ENCODE results near the gene PRKRA.

Gene PRKRA

GRCh38 chr2:178412047-178412446, 38.9 kb downstream of the PRKRA start:
- Histone ChIP-seq H2BK120ac (ENCODE audit: insufficient read depth, low read length, poor library complexity) (no peak overlapping the region), H3K9ac (ENCODE audit: low read length) (no peak overlapping the region), H3K4me3 (ENCODE audit: low read depth, low read length) (no peak overlapping the region), H3K4me2 (ENCODE audit: low read length) (no peak overlapping the region), H3K14ac (ENCODE audit: low read length) (no peak overlapping the region), H4K91ac (ENCODE audit: low read depth, low read length) (no peak overlapping the region), H2AK5ac (ENCODE audit: low read length) (no peak overlapping the region), H2BK12ac (ENCODE audit: low read length) (peak overlapping the region; percentile 3), H3K23ac (ENCODE audit: low read length) (no peak overlapping the region), H3K79me2 (ENCODE audit: control insufficient read depth, insufficient read depth, low read length, poor library complexity) (peaks cover 4% of the 10 kb centered on the region), H2BK5ac (ENCODE audit: low read depth, low read length, poor library complexity) (no peak overlapping the region), H3K36me3 (ENCODE audit: control insufficient read depth in 1 of 2, insufficient read depth in 2 of 2, low read length in 2 of 2) (no peaks in the 10 kb centered on the region), H3K18ac (ENCODE audit: low read length) (no peak overlapping the region), H3K27me3 (ENCODE audit: insufficient read depth, low read length) (no peaks in the 10 kb centered on the region), H3K79me1 (ENCODE audit: low read length) (peaks cover 7% of the 10 kb centered on the region), H2AFZ (ENCODE audit: insufficient read depth, low read length, poor library complexity) (no peak overlapping the region), H3K4me1 (ENCODE audit: control insufficient read depth in 1 of 2, insufficient read depth in 2 of 2, low read length in 2 of 2) (no peaks in the 10 kb centered on the region), H3K4ac (ENCODE audit: low read depth, low read length) (no peak overlapping the region), H4K8ac (ENCODE audit: low read depth, low read length) (no peak overlapping the region), H4K12ac (ENCODE audit: low read depth, low read length) (no peak overlapping the region), H3K27ac (ENCODE audit: low read depth, low read length) (no peak overlapping the region), H3K9me3 (ENCODE audit: insufficient read depth, low read depth, low read length) (no peaks in the 10 kb centered on the region)
- no CpG with 5 or more reads among the region's 3 CpGs for WGBS (ENCODE audit: extremely low coverage, insufficient coverage, insufficient read length)
- DNase-seq, result no peak

DNA sequence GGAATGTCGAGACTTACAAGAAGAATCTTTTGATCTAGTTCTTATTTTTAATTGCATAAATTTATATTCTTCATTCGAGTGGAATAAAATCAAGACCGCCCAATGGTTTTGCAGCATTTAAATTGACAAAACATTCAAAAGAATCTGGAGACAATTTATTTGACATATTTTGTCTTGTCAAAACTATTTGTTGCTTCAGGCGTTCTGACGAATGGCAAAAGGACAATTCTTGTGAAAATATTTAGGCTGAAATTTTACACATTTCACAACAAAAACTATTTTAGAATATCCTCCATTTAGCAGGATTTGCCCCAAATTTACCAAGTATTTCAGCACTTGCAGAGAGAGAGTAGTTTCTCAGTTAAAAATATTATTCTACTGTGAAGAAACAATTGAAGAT, 41.7 kb downstream of the PRKRA start:
- Histone ChIP-seq H3K4me3 (ENCODE audit: low read depth, low read length) (no peak overlapping the region), H3K4me2 (ENCODE audit: low read length) (no peak overlapping the region), H2BK120ac (ENCODE audit: insufficient read depth, low read length, poor library complexity) (no peak overlapping the region), H3K79me2 (ENCODE audit: control insufficient read depth, insufficient read depth, low read length, poor library complexity) (peaks cover 4% of the 10 kb centered on the region), H3K18ac (ENCODE audit: low read length) (no peak overlapping the region), H2AK5ac (ENCODE audit: low read length) (no peak overlapping the region), H3K4me1 (ENCODE audit: control insufficient read depth in 1 of 2, insufficient read depth in 2 of 2, low read length in 2 of 2) (peaks cover 0 to 2% of the 10 kb centered on the region in 2 experiments), H3K36me3 (ENCODE audit: control insufficient read depth in 1 of 2, insufficient read depth in 2 of 2, low read length in 2 of 2) (no peaks in the 10 kb centered on the region), H2BK12ac (ENCODE audit: low read length) (no peak overlapping the region), H3K23ac (ENCODE audit: low read length) (no peak overlapping the region), H2BK5ac (ENCODE audit: low read depth, low read length, poor library complexity) (no peak overlapping the region), H3K4ac (ENCODE audit: low read depth, low read length) (no peak overlapping the region), H4K8ac (ENCODE audit: low read depth, low read length) (no peak overlapping the region), H3K9me3 (ENCODE audit: insufficient read depth, low read depth, low read length) (no peaks in the 10 kb centered on the region), H3K9ac (ENCODE audit: low read length) (no peak overlapping the region), H4K91ac (ENCODE audit: low read depth, low read length) (no peak overlapping the region), H2AFZ (ENCODE audit: insufficient read depth, low read length, poor library complexity) (no peak overlapping the region), H3K79me1 (ENCODE audit: low read length) (peaks cover 7% of the 10 kb centered on the region), H3K27ac (ENCODE audit: low read depth, low read length) (no peak overlapping the region), H3K27me3 (ENCODE audit: insufficient read depth, low read length) (no peaks in the 10 kb centered on the region), H3K14ac (ENCODE audit: low read length) (no peak overlapping the region), H4K12ac (ENCODE audit: low read depth, low read length) (no peak overlapping the region)
- no CpG with 5 or more reads among the region's 5 CpGs for WGBS (ENCODE audit: extremely low coverage, insufficient coverage, insufficient read length)
- DNase-seq, result peak; percentile 35 to 91

DNA sequence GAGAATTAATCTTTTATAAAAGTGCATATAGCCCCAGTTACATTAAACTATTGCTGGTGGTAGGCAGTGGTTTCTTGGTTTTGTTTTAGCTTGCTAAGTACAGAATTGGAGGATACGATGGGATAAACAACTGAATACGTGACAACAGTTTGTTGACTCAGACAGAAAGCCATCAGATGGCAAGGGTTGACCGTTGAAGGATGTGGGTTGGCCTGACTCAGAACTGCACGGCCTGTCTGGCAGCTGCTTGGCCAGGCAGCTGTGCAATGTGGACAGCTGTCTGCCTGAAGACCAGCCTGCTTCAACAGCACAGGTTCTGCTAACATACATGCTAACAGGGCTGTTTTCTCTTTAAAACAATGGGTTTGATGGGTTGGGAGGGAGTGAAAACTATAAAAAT, 46.6 kb downstream of the PRKRA start:
- H2BK120ac ChIP-seq (ENCODE audit: insufficient read depth, low read length, poor library complexity), result no peak overlapping the region
- H4K12ac ChIP-seq (ENCODE audit: low read depth, low read length), result no peak overlapping the region
- DNase-seq, result peak; percentile 89 to 91
- H3K36me3 ChIP-seq (ENCODE audit: control insufficient read depth in 1 of 2, insufficient read depth in 2 of 2, low read length in 2 of 2), result no peaks in the 10 kb centered on the region
- no peak overlapping the region for H3K27ac ChIP-seq (ENCODE audit: low read depth, low read length)
- no peak overlapping the region for H2AK5ac ChIP-seq (ENCODE audit: low read length)
- H3K9me3 ChIP-seq (ENCODE audit: insufficient read depth, low read depth, low read length), result no peaks in the 10 kb centered on the region
- no peak overlapping the region for H3K18ac ChIP-seq (ENCODE audit: low read length)
- no peaks in the 10 kb centered on the region for H3K79me1 ChIP-seq (ENCODE audit: low read length)
- no peak overlapping the region for H3K14ac ChIP-seq (ENCODE audit: low read length)
- no peak overlapping the region for H2BK5ac ChIP-seq (ENCODE audit: low read depth, low read length, poor library complexity)
- no peak overlapping the region for H3K4me2 ChIP-seq (ENCODE audit: low read length)
- H3K23ac ChIP-seq (ENCODE audit: low read length), result no peak overlapping the region
- WGBS (ENCODE audit: extremely low coverage, insufficient coverage, insufficient read length), result no CpG with 5 or more reads among the region's 4 CpGs
- H2BK12ac ChIP-seq (ENCODE audit: low read length), result no peak overlapping the region
- no peak overlapping the region for H2AFZ ChIP-seq (ENCODE audit: insufficient read depth, low read length, poor library complexity)
- peaks cover 0 to 2% of the 10 kb centered on the region in 2 experiments for H3K4me1 ChIP-seq (ENCODE audit: control insufficient read depth in 1 of 2, insufficient read depth in 2 of 2, low read length in 2 of 2)
- H3K4me3 ChIP-seq (ENCODE audit: low read depth, low read length), result no peak overlapping the region
- H4K91ac ChIP-seq (ENCODE audit: low read depth, low read length), result no peak overlapping the region
- no peak overlapping the region for H3K9ac ChIP-seq (ENCODE audit: low read length)
- no peaks in the 10 kb centered on the region for H3K27me3 ChIP-seq (ENCODE audit: insufficient read depth, low read length)
- no peak overlapping the region for H3K4ac ChIP-seq (ENCODE audit: low read depth, low read length)
- H4K8ac ChIP-seq (ENCODE audit: low read depth, low read length), result no peak overlapping the region
- H3K79me2 ChIP-seq (ENCODE audit: control insufficient read depth, insufficient read depth, low read length, poor library complexity), result no peaks in the 10 kb centered on the region

DNA sequence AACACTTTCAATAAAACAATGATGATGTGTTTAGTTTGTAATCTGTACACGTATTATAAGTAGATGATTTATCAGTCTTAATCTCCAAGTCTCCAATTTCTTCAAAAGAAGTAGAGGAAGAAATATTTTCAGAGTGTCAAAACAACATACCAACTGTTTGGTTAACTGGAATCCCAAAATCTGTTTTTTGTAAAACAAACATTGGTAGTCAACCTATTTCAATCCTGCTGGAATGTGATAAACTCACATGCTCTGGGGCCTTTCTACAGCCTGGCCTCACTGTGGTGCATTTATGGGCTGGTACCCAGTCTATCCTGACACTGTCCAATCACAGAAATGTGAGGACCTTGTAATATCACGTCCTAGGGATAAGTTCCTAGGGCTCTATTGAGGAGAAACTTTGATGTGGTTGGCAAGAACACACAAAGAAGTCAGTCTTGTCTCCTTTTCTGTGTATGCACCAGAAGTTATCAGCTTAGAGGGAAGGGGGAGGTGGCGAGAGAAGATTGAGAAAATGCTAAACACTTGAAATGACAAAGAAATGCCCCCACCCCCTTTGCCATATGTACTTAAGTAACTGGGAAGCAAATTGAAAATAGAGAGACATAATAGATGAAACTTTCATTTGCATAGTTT, 47.2 kb downstream of the PRKRA start:
- Histone ChIP-seq H3K4me2 (ENCODE audit: low read length) (no peak overlapping the region), H4K12ac (ENCODE audit: low read depth, low read length) (no peak overlapping the region), H3K18ac (ENCODE audit: low read length) (no peak overlapping the region), H2AK5ac (ENCODE audit: low read length) (no peak overlapping the region), H2BK5ac (ENCODE audit: low read depth, low read length, poor library complexity) (no peak overlapping the region), H4K8ac (ENCODE audit: low read depth, low read length) (no peak overlapping the region), H3K9ac (ENCODE audit: low read length) (no peak overlapping the region), H3K23ac (ENCODE audit: low read length) (no peak overlapping the region), H3K9me3 (ENCODE audit: insufficient read depth, low read depth, low read length) (no peaks in the 10 kb centered on the region), H3K4me1 (ENCODE audit: control insufficient read depth in 1 of 2, insufficient read depth in 2 of 2, low read length in 2 of 2) (peaks cover 0 to 2% of the 10 kb centered on the region in 2 experiments), H2AFZ (ENCODE audit: insufficient read depth, low read length, poor library complexity) (no peak overlapping the region), H3K4ac (ENCODE audit: low read depth, low read length) (no peak overlapping the region), H3K79me1 (ENCODE audit: low read length) (no peaks in the 10 kb centered on the region), H2BK12ac (ENCODE audit: low read length) (no peak overlapping the region), H3K27ac (ENCODE audit: low read depth, low read length) (no peak overlapping the region), H3K79me2 (ENCODE audit: control insufficient read depth, insufficient read depth, low read length, poor library complexity) (no peaks in the 10 kb centered on the region), H4K91ac (ENCODE audit: low read depth, low read length) (no peak overlapping the region), H3K27me3 (ENCODE audit: insufficient read depth, low read length) (no peaks in the 10 kb centered on the region), H3K4me3 (ENCODE audit: low read depth, low read length) (no peak overlapping the region), H2BK120ac (ENCODE audit: insufficient read depth, low read length, poor library complexity) (no peak overlapping the region), H3K14ac (ENCODE audit: low read length) (no peak overlapping the region), H3K36me3 (ENCODE audit: control insufficient read depth in 1 of 2, insufficient read depth in 2 of 2, low read length in 2 of 2) (no peaks in the 10 kb centered on the region)
- no CpG with 5 or more reads among the region's 3 CpGs for WGBS (ENCODE audit: extremely low coverage, insufficient coverage, insufficient read length)
- DNase-seq, result peak in 1 of 2 donors; percentile 62

All from trophoblast cell (in vitro differentiated cells and primary cell).